Measurements from ENCODE around the gene MRFAP1.

GRCh38 chr4:6655924-6656323, 15.4 kb downstream of the MRFAP1 start:
- TF ChIP-seq RAD21 (IDR thresholded peaks at IDR 0.05; ENCODE audit: low read length), result no peak
- TF ChIP-seq CTCF (conservative IDR thresholded peaks at IDR 0.05; ENCODE audit: low read depth, low read length), result no peak
- no peak for TF ChIP-seq MAFK (IDR thresholded peaks at IDR 0.05; ENCODE audit: low read depth, low read length)
- TF ChIP-seq, protein P1, sequence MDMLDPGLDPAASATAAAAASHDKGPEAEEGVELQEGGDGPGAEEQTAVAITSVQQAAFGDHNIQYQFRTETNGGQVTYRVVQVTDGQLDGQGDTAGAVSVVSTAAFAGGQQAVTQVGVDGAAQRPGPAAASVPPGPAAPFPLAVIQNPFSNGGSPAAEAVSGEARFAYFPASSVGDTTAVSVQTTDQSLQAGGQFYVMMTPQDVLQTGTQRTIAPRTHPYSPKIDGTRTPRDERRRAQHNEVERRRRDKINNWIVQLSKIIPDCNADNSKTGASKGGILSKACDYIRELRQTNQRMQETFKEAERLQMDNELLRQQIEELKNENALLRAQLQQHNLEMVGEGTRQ (IDR thresholded peaks at IDR 0.05; ENCODE audit: low read depth, low read length), result no peak
- no peak for TF ChIP-seq CEBPB (IDR thresholded peaks at IDR 0.05; ENCODE audit: low read depth, low read length)
- TF ChIP-seq POLR2A (IDR thresholded peaks at IDR 0.05; ENCODE audit: low read depth, low read length), result no peak
